Peyer's patch (tissue), 4 donors: ENCODE results near the gene FIBP.

Experiments
- POLR2A ChIP-seq, 2 donors: fragments of 450-650 bp; IDR thresholded peaks; one replicate each; pipeline ENCODE4 v1.5.1; 2017; ENCODE audit warnings: antibody characterized with exemption in 2 of 2, mild to moderate bottlenecking in 2 of 2, moderate library complexity in 2 of 2
- TF ChIP-seq, protein P1 (sequence below), 6 experiments: fragments of 450-650 bp in 4 of 6; fragments of 200-600 bp in 2 of 6; sonication (generic) in 1 of 6; IDR thresholded peaks; one replicate each; pipeline ENCODE4 v1.5.1; 2017 to 2019; ENCODE audit warnings: antibody characterized with exemption in 6 of 6, mild to moderate bottlenecking in 3 of 6, moderate library complexity in 1 of 6

DNA sequence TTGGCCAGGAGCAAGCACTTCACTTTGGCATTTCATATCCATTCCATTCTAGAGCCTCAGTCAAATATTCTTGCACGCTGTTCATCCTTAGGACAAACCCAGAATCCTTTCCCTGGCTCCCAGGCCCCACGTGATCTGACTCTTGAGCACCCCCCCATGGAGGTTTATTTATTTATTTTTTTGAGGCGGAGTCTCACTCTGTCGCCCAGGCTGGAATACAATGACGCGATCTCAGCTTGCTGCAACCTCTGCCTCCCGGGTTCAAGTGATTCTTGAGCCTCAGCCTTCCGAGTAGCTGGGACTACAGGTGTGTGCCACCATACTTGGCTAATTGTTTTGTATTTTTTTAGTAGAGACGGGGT, 44.3 kb upstream of the FIBP start:
- TF ChIP-seq, protein P1, sequence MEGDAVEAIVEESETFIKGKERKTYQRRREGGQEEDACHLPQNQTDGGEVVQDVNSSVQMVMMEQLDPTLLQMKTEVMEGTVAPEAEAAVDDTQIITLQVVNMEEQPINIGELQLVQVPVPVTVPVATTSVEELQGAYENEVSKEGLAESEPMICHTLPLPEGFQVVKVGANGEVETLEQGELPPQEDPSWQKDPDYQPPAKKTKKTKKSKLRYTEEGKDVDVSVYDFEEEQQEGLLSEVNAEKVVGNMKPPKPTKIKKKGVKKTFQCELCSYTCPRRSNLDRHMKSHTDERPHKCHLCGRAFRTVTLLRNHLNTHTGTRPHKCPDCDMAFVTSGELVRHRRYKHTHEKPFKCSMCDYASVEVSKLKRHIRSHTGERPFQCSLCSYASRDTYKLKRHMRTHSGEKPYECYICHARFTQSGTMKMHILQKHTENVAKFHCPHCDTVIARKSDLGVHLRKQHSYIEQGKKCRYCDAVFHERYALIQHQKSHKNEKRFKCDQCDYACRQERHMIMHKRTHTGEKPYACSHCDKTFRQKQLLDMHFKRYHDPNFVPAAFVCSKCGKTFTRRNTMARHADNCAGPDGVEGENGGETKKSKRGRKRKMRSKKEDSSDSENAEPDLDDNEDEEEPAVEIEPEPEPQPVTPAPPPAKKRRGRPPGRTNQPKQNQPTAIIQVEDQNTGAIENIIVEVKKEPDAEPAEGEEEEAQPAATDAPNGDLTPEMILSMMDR (IDR thresholded peaks at IDR 0.05): no peak
- no peak for TF ChIP-seq POLR2A (IDR thresholded peaks at IDR 0.05)
